HepG2 (cell line): ENCODE measurements around the gene LTC4S. TPM values are rescaled to one million over a fixed set of nuclear protein-coding genes. Genes with fewer than 3 reads are reported as not detected.

Experiments
- ATAC-seq: fragments of 200-7000 bp; cut with Tn5 transposase; 3 replicates; pipeline ENCODE4 v1.9.1; 2020; ENCODE audit warnings: mild to moderate bottlenecking, moderate library complexity
- BruUV-seq: library from RNA; stranded (reverse); fragments of 400-500 nt; replicated peaks from 2 replicates; lab custom pipeline; 2021; lab: Mats Ljungman, UMichigan
- CTCF ChIA-PET: fragments of 300-600 bp; formaldehyde crosslinking; extraction: SDS; loops from one replicate; lab custom pipeline; 2021; ENCODE audit warnings: low total read pairs, inconsistent platforms, low intra/inter-chr PET ratio; lab: Yijun Ruan, JAX
- POLR2A ChIA-PET: fragments of 350-600 bp; sonication (Branson Sonifier 250); formaldehyde crosslinking; loops from one replicate; lab custom pipeline; 2020; ENCODE audit warnings: antibody characterized with exemption, inconsistent platforms; lab: Yijun Ruan, JAX
- DNase-seq: peaks from one replicate; pipeline ENCODE4 v3.0.0-alpha.2; 2015; ENCODE audit warnings: low spot score
- FAIRE-seq: peaks from 3 replicates; lab custom pipeline; 2011; peaks lifted over from hg19 to GRCh38; lab: Jason Lieb, UNC
- H2AFZ ChIP-seq: one replicate; pipeline ENCODE4 v1.6.1; 2011; ENCODE audit warnings: low read length, inconsistent platforms
- H3K27ac ChIP-seq: fragments of 300-600 bp; 3 replicates; pipeline ENCODE4 v1.8.0; 2011; ENCODE audit warnings: mixed run types, mild to moderate bottlenecking, mixed read lengths, low read length, inconsistent platforms; ENCODE audit not compliant: insufficient read depth; ENCODE audit errors: extremely low read length
- H3K27me3 ChIP-seq, 2 experiments: fragments of 200-600 bp in 1 of 2; 2 replicates in 1 of 2; 3 replicates in 1 of 2; pipeline versions ENCODE4 v1.6.0 to v1.8.0; 2011; ENCODE audit warnings: low read length in 2 of 2, mild to moderate bottlenecking in 2 of 2, moderate library complexity in 2 of 2, inconsistent platforms in 1 of 2; ENCODE audit not compliant: insufficient read depth in 2 of 2, control insufficient read depth in 1 of 2
- H3K36me3 ChIP-seq, 2 experiments: fragments of 200-600 bp in 1 of 2; replicated peaks in 1 of 2; 2 replicates in 1 of 2; 3 replicates in 1 of 2; pipeline versions ENCODE4 v1.5.1 to v1.8.0; 2011; ENCODE audit warnings: low read length in 2 of 2, inconsistent platforms in 1 of 2; ENCODE audit not compliant: insufficient read depth in 2 of 2, control insufficient read depth in 1 of 2
- H3K4me1 ChIP-seq: 2 replicates; pipeline ENCODE4 v1.5.1; 2012; ENCODE audit warnings: low read length, inconsistent platforms; ENCODE audit not compliant: insufficient read depth
- H3K4me2 ChIP-seq: 2 replicates; pipeline ENCODE4 v1.6.0; 2011; ENCODE audit warnings: low read depth, low read length, inconsistent platforms
- H3K4me3 ChIP-seq, 3 experiments: fragments of 200-600 bp in 1 of 3; sonication (generic), shearing (Covaris generic) in 1 of 3; replicated peaks in 1 of 3; 2 replicates each; pipeline ENCODE4 v1.5.1; 2011 to 2016; ENCODE audit warnings: low read length in 3 of 3, inconsistent platforms in 2 of 3, low read depth in 2 of 3, mild to moderate bottlenecking in 2 of 3, control low read depth in 1 of 3, mixed read lengths in 1 of 3; ENCODE audit not compliant: insufficient read depth in 1 of 3
- H3K79me2 ChIP-seq: one replicate; pipeline ENCODE4 v1.6.1; 2011; ENCODE audit warnings: low read length, inconsistent platforms; ENCODE audit not compliant: insufficient read depth
- H3K9ac ChIP-seq: 2 replicates; pipeline ENCODE4 v1.6.0; 2011; ENCODE audit warnings: mild to moderate bottlenecking, low read depth, low read length, inconsistent platforms; ENCODE audit not compliant: insufficient read depth
- H3K9me3 ChIP-seq: 2 replicates; pipeline ENCODE4 v1.5.1; 2012; ENCODE audit warnings: mild to moderate bottlenecking, low read length
- H4K20me1 ChIP-seq: 2 replicates; pipeline ENCODE4 v1.6.0; 2011; ENCODE audit warnings: inconsistent platforms, mild to moderate bottlenecking, low read length, moderate library complexity; ENCODE audit not compliant: insufficient read depth
- ATF7 ChIP-seq, 2 experiments: fragments of 450-650 bp in 1 of 2; sonication (generic) in 1 of 2; formaldehyde crosslinking in 1 of 2; IDR thresholded peaks; 2 replicates each; pipeline versions ENCODE4 v1.4.0 to v1.6.1; 2016 to 2020; ENCODE audit warnings: antibody characterized with exemption in 1 of 2, mild to moderate bottlenecking in 1 of 2, missing genetic modification reagents in 1 of 2
- BCL3 ChIP-seq: sonication (generic); formaldehyde crosslinking; IDR thresholded peaks from 2 replicates; pipeline ENCODE4 v1.5.1; 2020; ENCODE audit warnings: mild to moderate bottlenecking, missing genetic modification reagents, moderate library complexity
- GABPB1 ChIP-seq: IDR thresholded peaks from 2 replicates; pipeline ENCODE4 v1.6.1; 2016; ENCODE audit warnings: mild to moderate bottlenecking, missing genetic modification reagents, moderate library complexity, missing compliant biosample characterization
- HNF4A ChIP-seq: sonication (generic); formaldehyde crosslinking; IDR thresholded peaks from 2 replicates; pipeline ENCODE4 v1.4.0; 2020; ENCODE audit warnings: missing genetic modification reagents
- HNRNPL ChIP-seq: fragments of 200-400 bp; formaldehyde crosslinking; IDR thresholded peaks from 2 replicates; pipeline ENCODE4 v1.6.1; 2017; ENCODE audit warnings: mild to moderate bottlenecking, low read depth, low read length
- HOXA3 ChIP-seq: sonication (generic); formaldehyde crosslinking; IDR thresholded peaks from 2 replicates; pipeline ENCODE4 v1.5.0; 2020; ENCODE audit warnings: missing genetic modification reagents
- JUN ChIP-seq: sonication (generic); formaldehyde crosslinking; IDR thresholded peaks from 2 replicates; pipeline ENCODE4 v1.4.0; 2020; ENCODE audit warnings: mild to moderate bottlenecking, missing genetic modification reagents
- RXRA ChIP-seq: sonication (generic); formaldehyde crosslinking; IDR thresholded peaks from 2 replicates; pipeline ENCODE4 v1.5.1; 2020; ENCODE audit warnings: missing genetic modification reagents
- SIX4 ChIP-seq: sonication (generic); formaldehyde crosslinking; IDR thresholded peaks from 2 replicates; pipeline ENCODE4 v1.4.0; 2020; ENCODE audit warnings: missing genetic modification reagents
- SSRP1 ChIP-seq: IDR thresholded peaks from 2 replicates; pipeline ENCODE4 v1.6.1; 2016; ENCODE audit warnings: control low read depth
- ZFP91 ChIP-seq: sonication (generic); formaldehyde crosslinking; IDR thresholded peaks from 2 replicates; pipeline ENCODE4 v1.9.0; 2022; ENCODE audit warnings: missing genetic modification reagents, mild to moderate bottlenecking, borderline replicate concordance
- ZNF143 ChIP-seq: sonication (generic); formaldehyde crosslinking; IDR thresholded peaks from 2 replicates; pipeline ENCODE4 v1.4.0; 2020; ENCODE audit warnings: missing genetic modification reagents
- ZNF17 ChIP-seq: sonication (generic); formaldehyde crosslinking; IDR thresholded peaks from 2 replicates; pipeline ENCODE4 v1.5.0; 2020; ENCODE audit warnings: mild to moderate bottlenecking, missing genetic modification reagents
- ZNF276 ChIP-seq: sonication (generic); formaldehyde crosslinking; IDR thresholded peaks from 2 replicates; pipeline ENCODE4 v1.4.0; 2020; ENCODE audit warnings: mild to moderate bottlenecking, low read depth, missing genetic modification reagents
- ZNF713 ChIP-seq: sonication (generic); formaldehyde crosslinking; IDR thresholded peaks from 2 replicates; pipeline ENCODE4 v1.4.0; 2020; ENCODE audit warnings: mild to moderate bottlenecking, missing genetic modification reagents
- WGBS: methylation state at CpG from one replicate; pipeline ENCODE4 v1.1.6; 2017; ENCODE audit warnings: low lambda C conversion rate; 5-methylcytosine and 5-hydroxymethylcytosine counted together
- in situ Hi-C: cut with HindIII; loops from 2 replicates; pipeline ENCODE4 v1.10.0; 2017; ENCODE audit warnings: low pct_unique_long_range_greater_than_20kb; ENCODE audit not compliant: extremely low pct_ligation_motif_present
- intact Hi-C: fragments of 100-400 bp; cut with micrococcal nuclease; formaldehyde crosslinking; loops from one replicate; pipeline ENCODE4 v1.10.0; 2022; ENCODE audit not compliant: unreplicated experiment
- polyA plus RNA-seq, 8 experiments: library from polyadenylated mRNA; depleted of rRNA in 3 of 8; stranded (reverse) in 7 of 8; unstranded in 1 of 8; fragments of >200 nt; fragmentation: Illumina TruSeq in 4 of 8; extraction: Trizol in 4 of 8; gene quantifications; 2 replicates each; pipeline versions ENCODE4 v1.2.1 to v1.2.3, GENCODE V29; 2011 to 2016; ENCODE audit warnings: low read depth in 4 of 8, missing spikeins in 1 of 8, mixed read lengths in 1 of 8; ENCODE audit not compliant: insufficient read depth in 1 of 8
- total RNA-seq, 5 experiments: library from RNA; depleted of rRNA; stranded (reverse); fragments of >200 nt; fragmentation: Illumina TruSeq; extraction: Trizol; gene quantifications; 2 replicates each; pipeline ENCODE4 v1.2.3, GENCODE V29; 2016; ENCODE audit warnings: low read depth in 1 of 5
- TF ChIP-seq, protein P1 (sequence below): IDR thresholded peaks from 2 replicates; pipeline ENCODE4 v1.6.1; 2016
- TF ChIP-seq, protein P2 (sequence below): sonication (generic); formaldehyde crosslinking; IDR thresholded peaks from 2 replicates; pipeline ENCODE4 v1.4.0; 2020; ENCODE audit warnings: missing genetic modification reagents

Gene LTC4S
- total and polyA plus RNA-seq, 2 of the 13 experiments (the other 11 are each of a cell fraction or from before 2014, with no cell fraction given) = 0.35 TPM; not detected in 1

DNA sequence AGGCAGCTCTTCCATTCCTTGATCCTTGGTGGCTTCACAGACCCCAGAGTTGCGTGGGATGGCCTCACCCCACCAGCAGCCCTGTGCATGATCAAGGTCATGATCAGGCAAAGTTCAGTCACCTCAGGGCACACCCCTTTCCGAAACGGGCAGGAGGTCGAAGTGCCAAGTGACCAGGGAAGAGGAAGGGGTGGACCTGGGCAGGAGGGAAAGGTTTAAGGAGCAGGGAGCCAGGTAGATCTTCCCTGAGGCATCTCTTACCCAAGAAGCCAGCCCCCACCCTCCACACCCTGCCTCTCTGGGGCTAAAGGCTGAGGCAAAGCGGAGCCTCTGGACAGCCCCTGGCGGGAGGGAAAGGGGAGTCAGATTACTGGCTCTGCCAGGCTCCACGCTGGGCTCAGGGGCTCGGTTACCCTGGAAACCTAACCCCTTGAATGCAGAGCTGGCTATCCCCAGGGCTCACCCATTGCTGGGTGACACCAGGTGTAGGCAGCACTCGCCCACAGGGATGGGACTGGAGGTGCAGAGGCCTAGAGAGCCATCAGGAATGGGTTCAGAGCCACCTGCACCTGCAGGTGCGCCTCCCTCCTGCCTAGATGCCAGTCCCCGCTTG, 9.3 kb downstream of the LTC4S start:
- in situ Hi-C loops (no loop called here), intact Hi-C loops (no loop called here)
- FAIRE-seq = no peak
- H3K4me1 ChIP-seq = peaks cover 38% of the 10 kb centered on the region
- no peaks in the 10 kb centered on the region for H3K27me3 ChIP-seq
- no peak overlapping the region for H2AFZ ChIP-seq
- H3K79me2 ChIP-seq = peaks cover 27% of the 10 kb centered on the region
- ChIA-PET POLR2A (interaction anchor here (1.3 to 8.6 kb wide), 10 partner anchors 16 to 71 kb away, joined by 4 to 115 read pairs (median 6); partner anchors contain the start of genes MAML1 and SQSTM1), CTCF (no interaction called here)
- BruUV-seq = no TSS peak
- ATAC-seq = peak; percentile 0; the same call in 1 of the 3 replicates
- no peak overlapping the region for H3K27ac ChIP-seq
- H3K36me3 ChIP-seq = peaks cover 28 to 40% of the 10 kb centered on the region in 2 experiments; a peak in 4 of 5 replicates
- H3K4me3 ChIP-seq = no peak overlapping the region
- no peak for DNase-seq
- H3K4me2 ChIP-seq = peak overlapping the region; percentile 75
- 45% methylated on average over 6 of the region's 11 CpGs for WGBS
- H4K20me1 ChIP-seq = peaks cover 20% of the 10 kb centered on the region; the same call in 1 of the 2 replicates
- H3K9ac ChIP-seq = no peak overlapping the region
- no peaks in the 10 kb centered on the region for H3K9me3 ChIP-seq
- no peak for TF ChIP-seq ATF7 (IDR thresholded peaks at IDR 0.05)
- no peak for TF ChIP-seq ATF7 (CRISPR knock-in tag; IDR thresholded peaks at IDR 0.05)
- TF ChIP-seq BCL3 (CRISPR knock-in tag) = no peak
- TF ChIP-seq ZNF713 (CRISPR knock-in tag) = no peak
- no peak for TF ChIP-seq ZNF143
- TF ChIP-seq ZFP91 (CRISPR knock-in tag) = 0 out of 2 replicates have a peak, but pooled peaks have one; percentile 4
- TF ChIP-seq SIX4 (CRISPR knock-in tag) = no peak
- TF ChIP-seq RXRA = peak; percentile 36; the same call in 1 of the 2 replicates
- no peak for TF ChIP-seq JUN (CRISPR knock-in tag)
- TF ChIP-seq, protein P1, sequence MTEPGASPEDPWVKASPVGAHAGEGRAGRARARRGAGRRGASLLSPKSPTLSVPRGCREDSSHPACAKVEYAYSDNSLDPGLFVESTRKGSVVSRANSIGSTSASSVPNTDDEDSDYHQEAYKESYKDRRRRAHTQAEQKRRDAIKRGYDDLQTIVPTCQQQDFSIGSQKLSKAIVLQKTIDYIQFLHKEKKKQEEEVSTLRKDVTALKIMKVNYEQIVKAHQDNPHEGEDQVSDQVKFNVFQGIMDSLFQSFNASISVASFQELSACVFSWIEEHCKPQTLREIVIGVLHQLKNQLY (CRISPR knock-in tag) = peak; percentile 28; the same call in 1 of the 2 replicates
- TF ChIP-seq, protein P2, sequence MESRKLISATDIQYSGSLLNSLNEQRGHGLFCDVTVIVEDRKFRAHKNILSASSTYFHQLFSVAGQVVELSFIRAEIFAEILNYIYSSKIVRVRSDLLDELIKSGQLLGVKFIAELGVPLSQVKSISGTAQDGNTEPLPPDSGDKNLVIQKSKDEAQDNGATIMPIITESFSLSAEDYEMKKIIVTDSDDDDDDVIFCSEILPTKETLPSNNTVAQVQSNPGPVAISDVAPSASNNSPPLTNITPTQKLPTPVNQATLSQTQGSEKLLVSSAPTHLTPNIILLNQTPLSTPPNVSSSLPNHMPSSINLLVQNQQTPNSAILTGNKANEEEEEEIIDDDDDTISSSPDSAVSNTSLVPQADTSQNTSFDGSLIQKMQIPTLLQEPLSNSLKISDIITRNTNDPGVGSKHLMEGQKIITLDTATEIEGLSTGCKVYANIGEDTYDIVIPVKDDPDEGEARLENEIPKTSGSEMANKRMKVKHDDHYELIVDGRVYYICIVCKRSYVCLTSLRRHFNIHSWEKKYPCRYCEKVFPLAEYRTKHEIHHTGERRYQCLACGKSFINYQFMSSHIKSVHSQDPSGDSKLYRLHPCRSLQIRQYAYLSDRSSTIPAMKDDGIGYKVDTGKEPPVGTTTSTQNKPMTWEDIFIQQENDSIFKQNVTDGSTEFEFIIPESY (CRISPR knock-in tag) = peak; percentile 87
- 0 out of 2 replicates have a peak, but pooled peaks have one; percentile 29 for TF ChIP-seq SSRP1 (CRISPR knock-in tag)
- no peak for TF ChIP-seq ZNF17
- TF ChIP-seq HNF4A (CRISPR knock-in tag) = peak; percentile 58
- TF ChIP-seq GABPB1 = no peak
- TF ChIP-seq HOXA3 (CRISPR knock-in tag) = no peak
- TF ChIP-seq HNRNPL = no peak
- no peak for TF ChIP-seq ZNF276 (CRISPR knock-in tag)
